Measurements from ENCODE around the gene PIP4P1. TPM values are rescaled to one million over a fixed set of nuclear protein-coding genes. Genes with fewer than 3 reads are reported as not detected.

PIP4P1 gene
- total and polyA plus RNA-seq, 10 of the 15 experiments (the other 5 are each of a cell fraction or from before 2014, with no cell fraction given) = 19.1 to 47.4 (median 39.7) TPM

DNA sequence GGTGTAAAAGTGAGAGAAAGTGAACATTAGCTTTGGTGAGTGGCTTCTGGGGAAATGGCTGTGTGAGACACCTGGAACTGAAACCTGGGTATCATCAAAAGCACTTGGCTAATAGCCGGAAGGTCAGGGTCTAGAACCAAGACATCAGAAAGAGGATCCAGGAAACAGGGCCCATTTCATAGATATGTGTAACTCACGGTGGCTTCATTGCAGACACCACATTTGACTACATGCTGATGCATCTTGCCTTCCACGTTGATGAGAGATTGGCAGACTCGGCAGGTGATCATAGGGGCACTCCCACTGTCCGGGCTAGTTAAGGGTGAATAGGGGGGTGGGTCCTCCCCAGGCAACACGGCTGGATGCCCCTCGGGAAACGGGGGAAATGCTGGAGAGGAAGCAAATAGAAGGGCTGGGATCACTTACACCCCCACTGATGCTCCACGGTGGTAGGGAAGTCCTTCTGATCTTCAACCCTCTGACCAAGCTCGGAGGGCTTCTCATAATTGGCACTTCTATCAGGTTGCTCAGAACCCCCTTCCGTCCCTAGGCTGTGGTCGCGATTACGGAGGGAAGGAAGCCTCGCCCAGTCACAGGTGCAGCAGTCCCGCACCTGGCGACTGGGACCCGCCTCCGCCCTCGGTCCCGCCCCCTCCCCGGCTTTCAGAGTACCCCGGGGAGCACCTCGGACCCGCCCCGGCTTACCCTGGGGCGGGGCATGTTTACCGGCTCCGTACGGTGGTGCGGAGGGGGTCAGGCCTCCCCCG is 593 bp downstream of the PIP4P1 start (continued):
- TF ChIP-seq E2F8 (IDR thresholded peaks at IDR 0.05; ENCODE audit: low read depth, partially characterized antibody) (no peak), FOS (IDR thresholded peaks at IDR 0.05; ENCODE audit: borderline replicate concordance, extremely low read depth, insufficient read length) (no peak), TCF12 (IDR thresholded peaks at IDR 0.05; ENCODE audit: low read depth, low read length) (0 out of 2 replicates have a peak, but pooled peaks have one; percentile 22), TARDBP (IDR thresholded peaks at IDR 0.05; ENCODE audit: borderline replicate concordance) (no peak), TCF3 (IDR thresholded peaks at IDR 0.05; ENCODE audit: borderline replicate concordance, insufficient read depth, low read depth, low read length) (0 out of 2 replicates have a peak, but pooled peaks have one; percentile 17), HDGF (IDR thresholded peaks at IDR 0.05) (no peak), ZNF687 (IDR thresholded peaks at IDR 0.05) (no peak), CHD1 (IDR thresholded peaks at IDR 0.05; ENCODE audit: low read depth, low read length) (no peak), ATF7 (IDR thresholded peaks at IDR 0.05; ENCODE audit: low read depth) (no peak), BCL3 (IDR thresholded peaks at IDR 0.05; ENCODE audit: borderline replicate concordance, insufficient read depth, low read depth, low read length, poor library complexity, severe bottlenecking) (no peak), CREM (IDR thresholded peaks at IDR 0.05; ENCODE audit: low read depth) (no peak), RFX5 (IDR thresholded peaks at IDR 0.05; ENCODE audit: low read depth, low read length) (no peak), RELB (IDR thresholded peaks at IDR 0.05; ENCODE audit: low read depth) (no peak), IKZF1 (conservative IDR thresholded peaks at IDR 0.05) (no peak), NFXL1 (IDR thresholded peaks at IDR 0.05; ENCODE audit: borderline replicate concordance) (no peak), SMARCA5 (IDR thresholded peaks at IDR 0.05) (0 out of 2 replicates have a peak, but pooled peaks have one; percentile 62), TAF1 (IDR thresholded peaks at IDR 0.05; ENCODE audit: borderline replicate concordance, low read depth, low read length) (no peak), SPI1 (IDR thresholded peaks at IDR 0.05; ENCODE audit: borderline replicate concordance, insufficient read depth, low read depth, low read length) (peak; percentile 69; the same call in 1 of the 2 replicates), ETV6 (conservative IDR thresholded peaks at IDR 0.05 in 1 of 2, IDR thresholded peaks at IDR 0.05 in 1 of 2; ENCODE audit: borderline replicate concordance in 1 of 2, low read depth in 1 of 2) (peak in 1 of 2 experiments; percentile 73; a peak in 2 of 4 replicates)
